Measurements from ENCODE around the gene CLTCL1. TPM values are rescaled to one million over a fixed set of nuclear protein-coding genes. Genes with fewer than 3 reads are reported as not detected.
"Not testable (repeated sequence)": the region's sequence is repeated elsewhere in the genome, so short reads cannot be mapped to it uniquely, and the experiment has no call there.

Gene CLTCL1
- total RNA-seq, 2 donors from 2014 or later = 0.66 to 2.3 TPM

GRCh38 chr22:19207401-19207808, 84.1 kb downstream of the CLTCL1 start:
- 83 to 86% methylated on average over 9 of the region's 9 CpGs for WGBS, 2 donors
- TF ChIP-seq CTCF (IDR thresholded peaks at IDR 0.05) (no peak), POLR2A (IDR thresholded peaks at IDR 0.05) (no peak)
- DNase-seq = no peak

GRCh38 chr22:19206287-19206686, 85.2 kb downstream of the CLTCL1 start:
- no peaks in the 10 kb centered on the region for H3K27me3 ChIP-seq
- intact Hi-C loops (cut with DNase I) = no loop called here
- H3K9me3 ChIP-seq = no peaks in the 10 kb centered on the region
- H3K27ac ChIP-seq = no peak overlapping the region
- no peaks in the 10 kb centered on the region for H3K4me1 ChIP-seq
- no peak for ATAC-seq
- DNase-seq = no peak
- WGBS, 2 donors = 90 to 91% methylated on average over 6 of the region's 6 CpGs
- TF ChIP-seq POLR2A (IDR thresholded peaks at IDR 0.05) (no peak), CTCF (IDR thresholded peaks at IDR 0.05) (no peak)
- no peak overlapping the region for H3K4me3 ChIP-seq
- H3K36me3 ChIP-seq (replicated peaks in 1 of 2; ENCODE audit: insufficient read depth in 1 of 2, low read depth in 2 of 2) = no peaks in the 10 kb centered on the region

More at GRCh38 chr22:19207401-19207808, 84.1 kb downstream of the CLTCL1 start:
- Histone ChIP-seq H3K4me3 (no peak overlapping the region), H3K36me3 (replicated peaks in 1 of 2; ENCODE audit: insufficient read depth in 1 of 2, low read depth in 2 of 2) (no peaks in the 10 kb centered on the region), H3K9me3 (no peaks in the 10 kb centered on the region), H3K27ac (no peak overlapping the region), H3K27me3 (no peaks in the 10 kb centered on the region), H3K4me1 (no peaks in the 10 kb centered on the region)
- intact Hi-C loops (cut with DNase I) = no loop called here
- no peak for ATAC-seq

- Histone ChIP-seq H3K27ac (no peak overlapping the region), H3K27me3 (no peaks in the 10 kb centered on the region), H3K4me3 (no peak overlapping the region), H3K36me3 (replicated peaks in 1 of 2; ENCODE audit: insufficient read depth in 1 of 2, low read depth in 2 of 2) (no peaks in the 10 kb centered on the region), H3K4me1 (no peaks in the 10 kb centered on the region), H3K9me3 (no peaks in the 10 kb centered on the region)
- WGBS, 2 donors = 89 to 92% methylated on average over 4 of the region's 4 CpGs
- DNase-seq (no peak), ATAC-seq (no peak)
- TF ChIP-seq CTCF (IDR thresholded peaks at IDR 0.05) = no peak
- TF ChIP-seq POLR2A (IDR thresholded peaks at IDR 0.05) = no peak
- intact Hi-C loops (cut with DNase I) = no loop called here
These were observed 86.9 kb downstream of the CLTCL1 start for GRCh38 chr22:19204640-19205039.

- no peak for DNase-seq
- intact Hi-C loops (cut with DNase I) = no loop called here
- Histone ChIP-seq H3K9me3 (no peaks in the 10 kb centered on the region), H3K36me3 (replicated peaks in 1 of 2; ENCODE audit: insufficient read depth in 1 of 2, low read depth in 2 of 2) (no peaks in the 10 kb centered on the region), H3K27me3 (no peaks in the 10 kb centered on the region), H3K27ac (no peak overlapping the region), H3K4me3 (no peak overlapping the region), H3K4me1 (no peaks in the 10 kb centered on the region)
- 79 to 84% methylated on average over 8 of the region's 8 CpGs for WGBS, 2 donors
- ATAC-seq = no peak
- TF ChIP-seq CTCF (IDR thresholded peaks at IDR 0.05) = no peak
- no peak for TF ChIP-seq POLR2A (IDR thresholded peaks at IDR 0.05)
These were observed 87.7 kb downstream of the CLTCL1 start for GRCh38 chr22:19203834-19204233.

- DNase-seq; ATAC-seq; H3K4me1 ChIP-seq; H3K27ac ChIP-seq; H3K36me3 ChIP-seq (replicated peaks in 1 of 2; ENCODE audit: insufficient read depth in 1 of 2, low read depth in 2 of 2); H3K27me3 ChIP-seq; H3K9me3 ChIP-seq; H3K4me3 ChIP-seq; intact Hi-C loops (cut with DNase I): not testable (repeated sequence)
- WGBS, 2 donors = 93 to 96% methylated on average over 3 of the region's 3 CpGs
These were observed 88.7 kb downstream of the CLTCL1 start for GRCh38 chr22:19202799-19203186.
